ENCODE results near the gene EIF2S1.
"Not testable (repeated sequence)": the region's sequence is repeated elsewhere in the genome, so short reads cannot be mapped to it uniquely, and the experiment has no call there.

The EIF2S1 gene

DNA sequence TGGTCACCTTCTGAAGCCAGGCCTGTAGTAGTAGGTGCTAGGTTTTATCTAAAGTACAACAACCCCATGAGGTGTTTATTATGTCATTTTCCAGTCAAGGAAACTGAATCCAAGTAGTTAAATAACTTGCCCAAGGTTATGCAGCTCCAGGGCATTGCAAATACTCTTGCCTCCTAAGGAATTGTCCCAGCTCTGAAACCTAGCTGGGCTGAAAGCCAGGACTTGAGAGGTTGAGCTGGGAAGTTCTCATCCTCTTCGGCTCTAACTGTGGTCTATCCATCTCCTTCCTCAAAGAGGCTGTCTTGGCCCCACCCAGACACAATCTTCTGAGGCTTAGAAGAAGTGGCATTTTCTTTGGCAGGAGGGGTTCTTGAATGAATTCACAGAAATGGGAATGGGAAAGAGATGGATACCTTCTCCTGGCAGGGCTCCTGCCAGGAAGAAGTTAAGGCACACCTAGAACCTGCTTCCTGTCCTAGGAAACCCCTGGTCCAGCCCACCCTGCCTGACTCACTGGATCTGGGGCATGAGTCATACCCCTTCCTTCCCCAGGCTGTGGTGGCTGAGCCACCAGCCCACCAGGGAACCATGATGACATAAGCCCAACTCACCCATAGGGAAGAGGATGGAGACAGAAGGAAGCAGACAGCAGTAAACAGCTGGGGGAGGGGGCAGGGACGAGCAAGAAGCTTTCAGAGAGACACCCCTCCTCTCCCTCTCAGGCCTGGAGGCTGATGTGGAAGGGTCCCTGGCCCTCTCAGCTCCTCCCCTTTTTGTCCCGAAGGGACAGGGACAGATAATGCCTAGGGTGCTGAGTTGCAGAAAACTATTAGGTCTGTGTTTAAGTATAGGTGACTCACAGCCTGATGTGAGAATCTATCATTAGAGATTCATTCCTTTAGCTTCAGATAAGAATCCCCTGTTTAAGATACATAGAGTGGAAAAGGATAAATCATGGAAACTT lies 54.0 kb downstream of the EIF2S1 start:
- no peaks in the 10 kb centered on the region for H3K27me3 ChIP-seq (ENCODE audit: low read depth, low read length)
- H3K36me3 ChIP-seq (ENCODE audit: control insufficient read depth in 1 of 2, insufficient read depth in 2 of 2, low read length in 2 of 2): no peaks in the 10 kb centered on the region
- H3K4me3 ChIP-seq (ENCODE audit: low read depth in 1 of 2, low read length in 2 of 2): no peak overlapping the region
- no peak overlapping the region for H3K27ac ChIP-seq (ENCODE audit: low read length)
- H3K9me3 ChIP-seq (ENCODE audit: control insufficient read depth in 1 of 2, low read length in 2 of 2): no peaks in the 10 kb centered on the region
- H3K4me1 ChIP-seq (ENCODE audit: control insufficient read depth in 1 of 2, insufficient read depth in 2 of 2, low read length in 2 of 2): peaks cover 0 to 12% of the 10 kb centered on the region in 2 donors

DNA sequence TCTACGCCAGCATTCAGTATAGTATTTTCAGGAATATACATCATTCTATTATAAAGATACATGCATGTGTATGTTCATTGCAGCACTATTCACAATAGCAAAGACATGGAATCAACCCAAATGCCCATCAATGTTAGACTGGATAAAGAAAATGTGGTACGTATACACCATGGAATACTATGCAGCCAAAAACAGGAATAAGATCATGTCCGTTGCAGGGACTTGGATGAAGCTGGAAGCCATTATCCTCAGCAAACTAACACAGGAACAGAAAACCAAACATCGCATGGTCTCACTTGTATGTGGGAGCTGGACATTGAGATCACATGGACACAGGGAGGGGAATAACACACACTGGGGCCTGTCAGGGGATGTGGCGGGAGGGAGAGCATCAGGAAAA lies 55.5 kb downstream of the EIF2S1 start:
- H3K27ac ChIP-seq (ENCODE audit: low read length); H3K9me3 ChIP-seq (ENCODE audit: control insufficient read depth in 1 of 2, low read length in 2 of 2); H3K4me3 ChIP-seq (ENCODE audit: low read depth in 1 of 2, low read length in 2 of 2); H3K36me3 ChIP-seq (ENCODE audit: control insufficient read depth in 1 of 2, insufficient read depth in 2 of 2, low read length in 2 of 2); H3K27me3 ChIP-seq (ENCODE audit: low read depth, low read length): not testable (repeated sequence)
- H3K4me1 ChIP-seq (ENCODE audit: control insufficient read depth in 1 of 2, insufficient read depth in 2 of 2, low read length in 2 of 2): peaks cover 0 to 12% of the 10 kb centered on the region in 2 donors

DNA sequence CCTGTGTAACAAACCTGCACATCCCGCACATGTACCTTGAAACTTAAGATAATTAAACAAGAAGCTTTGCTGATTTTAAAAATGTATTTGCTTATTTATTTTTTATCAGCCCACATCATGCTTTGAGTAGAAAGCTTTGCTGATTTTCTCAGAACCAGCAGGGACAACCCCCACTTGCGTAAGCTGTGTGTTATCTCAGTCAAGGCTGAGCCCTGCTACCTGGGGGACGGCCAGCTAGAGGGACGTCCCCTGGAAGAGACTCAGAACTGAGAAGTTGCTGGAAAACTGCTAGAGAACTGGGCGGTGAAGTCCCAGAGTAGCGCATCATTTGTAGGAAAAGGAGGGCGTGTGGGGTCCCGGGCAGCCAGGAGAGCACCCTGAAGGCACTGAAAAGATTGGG lies 56.0 kb downstream of the EIF2S1 start:
- Histone ChIP-seq H3K27me3 (ENCODE audit: low read depth, low read length) (no peaks in the 10 kb centered on the region), H3K9me3 (ENCODE audit: control insufficient read depth in 1 of 2, low read length in 2 of 2) (no peaks in the 10 kb centered on the region), H3K27ac (ENCODE audit: low read length) (no peak overlapping the region), H3K4me1 (ENCODE audit: control insufficient read depth in 1 of 2, insufficient read depth in 2 of 2, low read length in 2 of 2) (peaks cover 0 to 12% of the 10 kb centered on the region in 2 donors), H3K36me3 (ENCODE audit: control insufficient read depth in 1 of 2, insufficient read depth in 2 of 2, low read length in 2 of 2) (no peaks in the 10 kb centered on the region), H3K4me3 (ENCODE audit: low read depth in 1 of 2, low read length in 2 of 2) (no peak overlapping the region)

DNA sequence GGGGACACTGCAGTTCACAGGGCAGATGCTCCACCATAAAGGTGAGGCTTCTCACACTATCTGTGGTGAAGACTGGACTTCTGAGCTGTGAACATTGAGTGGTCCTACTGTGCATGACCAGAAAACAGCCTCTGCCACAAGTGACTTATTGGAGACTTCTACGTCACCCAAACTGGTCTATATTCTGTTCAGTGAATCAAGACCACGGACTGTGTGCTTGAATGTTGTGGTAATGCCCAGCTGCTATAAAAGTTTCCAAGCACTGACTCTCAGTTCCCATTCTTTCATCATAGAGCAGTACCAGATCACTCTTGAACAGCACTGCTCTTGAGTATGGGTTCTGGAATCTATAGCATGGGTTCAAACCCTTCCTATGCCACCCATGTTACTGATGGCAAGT lies 56.7 kb downstream of the EIF2S1 start:
- no peaks in the 10 kb centered on the region for H3K27me3 ChIP-seq (ENCODE audit: low read depth, low read length)
- no peaks in the 10 kb centered on the region for H3K9me3 ChIP-seq (ENCODE audit: control insufficient read depth in 1 of 2, low read length in 2 of 2)
- H3K4me3 ChIP-seq (ENCODE audit: low read depth in 1 of 2, low read length in 2 of 2): no peak overlapping the region
- H3K36me3 ChIP-seq (ENCODE audit: control insufficient read depth in 1 of 2, insufficient read depth in 2 of 2, low read length in 2 of 2): no peaks in the 10 kb centered on the region
- H3K27ac ChIP-seq (ENCODE audit: low read length): no peak overlapping the region
- peaks cover 0 to 5% of the 10 kb centered on the region in 2 donors for H3K4me1 ChIP-seq (ENCODE audit: control insufficient read depth in 1 of 2, insufficient read depth in 2 of 2, low read length in 2 of 2)

DNA sequence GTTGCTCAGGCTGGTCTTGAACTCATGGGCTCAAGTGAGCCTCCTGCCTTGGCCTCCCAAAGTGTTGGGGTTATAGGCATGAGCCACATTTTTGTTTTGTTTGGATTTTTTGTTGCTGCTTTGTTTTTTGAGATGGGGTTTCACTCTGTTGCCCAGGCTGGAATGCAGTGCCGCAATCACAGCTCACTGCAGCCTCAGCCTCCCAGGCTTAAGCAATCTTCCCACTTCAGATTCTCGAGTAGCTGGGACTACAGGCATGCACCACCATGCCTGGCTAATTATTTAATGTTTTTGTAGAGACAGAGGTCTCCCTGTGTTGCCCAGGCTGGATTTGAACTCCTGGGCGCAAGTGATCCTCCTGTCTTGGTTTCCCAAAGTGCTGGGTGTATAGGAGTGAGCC lies 57.5 kb downstream of the EIF2S1 start:
- Histone ChIP-seq H3K4me3 (ENCODE audit: low read depth in 1 of 2, low read length in 2 of 2) (no peak overlapping the region), H3K4me1 (ENCODE audit: control insufficient read depth in 1 of 2, insufficient read depth in 2 of 2, low read length in 2 of 2) (no peaks in the 10 kb centered on the region), H3K36me3 (ENCODE audit: control insufficient read depth in 1 of 2, insufficient read depth in 2 of 2, low read length in 2 of 2) (no peaks in the 10 kb centered on the region), H3K9me3 (ENCODE audit: control insufficient read depth in 1 of 2, low read length in 2 of 2) (no peaks in the 10 kb centered on the region), H3K27ac (ENCODE audit: low read length) (no peak overlapping the region), H3K27me3 (ENCODE audit: low read depth, low read length) (no peaks in the 10 kb centered on the region)

DNA sequence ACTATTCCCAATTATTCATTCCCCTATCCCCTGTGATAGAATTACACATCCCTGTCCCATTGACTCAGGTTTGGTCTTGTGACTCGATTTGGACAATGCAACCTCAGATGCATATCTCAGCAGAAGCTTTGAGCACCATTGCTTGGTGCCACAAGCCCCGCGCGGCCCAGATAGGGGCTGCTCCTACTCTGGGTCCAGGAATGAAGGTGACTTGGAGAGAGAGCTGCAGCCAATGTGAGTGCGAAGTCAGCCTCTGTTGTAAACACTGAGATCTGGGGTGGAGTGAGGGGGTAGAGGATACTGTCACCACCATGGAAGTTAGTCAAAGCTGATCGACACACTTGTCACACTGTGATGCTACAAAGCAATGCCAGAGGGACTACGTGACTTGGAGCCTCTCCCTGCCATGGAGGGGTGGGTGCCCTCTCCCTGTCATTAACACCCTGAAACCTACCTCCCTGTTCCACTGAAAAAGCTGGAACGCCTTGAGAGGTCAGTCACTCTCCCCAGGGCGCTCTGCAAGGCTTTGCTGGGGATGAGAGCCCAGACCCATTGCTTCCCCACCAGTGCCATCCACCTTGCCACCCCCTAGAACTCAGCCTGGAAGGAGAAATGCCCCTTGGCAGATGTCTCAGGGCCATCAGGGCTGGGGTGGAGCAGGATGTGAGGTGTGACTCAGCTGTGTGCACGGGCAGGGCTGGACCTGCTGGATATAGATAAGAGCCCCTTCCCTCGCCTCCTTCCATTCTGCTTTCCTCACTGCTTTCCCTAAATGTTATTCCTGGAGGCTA lies 58.5 kb downstream of the EIF2S1 start:
- Histone ChIP-seq H3K27me3 (ENCODE audit: low read depth, low read length) (no peaks in the 10 kb centered on the region), H3K4me3 (ENCODE audit: low read depth in 1 of 2, low read length in 2 of 2) (no peak overlapping the region), H3K36me3 (ENCODE audit: control insufficient read depth in 1 of 2, insufficient read depth in 2 of 2, low read length in 2 of 2) (no peaks in the 10 kb centered on the region), H3K9me3 (ENCODE audit: control insufficient read depth in 1 of 2, low read length in 2 of 2) (no peaks in the 10 kb centered on the region), H3K4me1 (ENCODE audit: control insufficient read depth in 1 of 2, insufficient read depth in 2 of 2, low read length in 2 of 2) (no peaks in the 10 kb centered on the region), H3K27ac (ENCODE audit: low read length) (no peak overlapping the region)

DNA sequence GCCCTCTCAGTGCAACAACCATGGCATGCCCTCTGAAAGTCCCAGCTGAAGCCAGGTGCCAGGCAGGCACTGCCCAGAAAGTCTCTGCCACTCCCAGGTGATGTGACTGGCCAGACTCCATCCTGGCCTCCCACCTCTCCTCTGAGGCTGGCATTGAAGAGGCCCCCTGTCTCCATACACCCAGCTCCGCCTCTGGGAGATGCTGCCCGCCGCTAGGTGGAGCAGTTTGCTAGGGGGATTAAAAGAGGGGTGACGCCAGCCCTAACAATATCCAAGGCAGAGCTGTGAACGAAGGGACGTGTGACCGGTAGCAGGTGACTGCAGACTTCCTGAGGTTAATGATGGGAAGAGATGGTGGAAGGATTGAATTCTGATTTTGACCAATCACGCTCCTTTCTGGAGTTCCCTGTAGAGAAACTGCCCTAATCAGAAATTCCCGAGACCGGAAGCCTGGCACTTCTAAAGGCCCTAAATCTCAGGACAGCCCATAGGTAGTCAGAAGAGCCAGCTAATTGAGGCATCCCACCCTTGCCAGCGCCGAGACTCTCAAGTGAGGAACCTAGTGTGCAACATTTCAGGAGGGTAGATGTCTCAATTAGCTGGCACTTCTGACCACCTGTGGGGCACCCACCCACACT lies 60.1 kb downstream of the EIF2S1 start:
- Histone ChIP-seq H3K9me3 (ENCODE audit: control insufficient read depth in 1 of 2, low read length in 2 of 2) (no peaks in the 10 kb centered on the region), H3K4me3 (ENCODE audit: low read depth in 1 of 2, low read length in 2 of 2) (no peak overlapping the region), H3K27me3 (ENCODE audit: low read depth, low read length) (no peaks in the 10 kb centered on the region), H3K27ac (ENCODE audit: low read length) (no peak overlapping the region), H3K4me1 (ENCODE audit: control insufficient read depth in 1 of 2, insufficient read depth in 2 of 2, low read length in 2 of 2) (no peaks in the 10 kb centered on the region), H3K36me3 (ENCODE audit: control insufficient read depth in 1 of 2, insufficient read depth in 2 of 2, low read length in 2 of 2) (no peaks in the 10 kb centered on the region)

DNA sequence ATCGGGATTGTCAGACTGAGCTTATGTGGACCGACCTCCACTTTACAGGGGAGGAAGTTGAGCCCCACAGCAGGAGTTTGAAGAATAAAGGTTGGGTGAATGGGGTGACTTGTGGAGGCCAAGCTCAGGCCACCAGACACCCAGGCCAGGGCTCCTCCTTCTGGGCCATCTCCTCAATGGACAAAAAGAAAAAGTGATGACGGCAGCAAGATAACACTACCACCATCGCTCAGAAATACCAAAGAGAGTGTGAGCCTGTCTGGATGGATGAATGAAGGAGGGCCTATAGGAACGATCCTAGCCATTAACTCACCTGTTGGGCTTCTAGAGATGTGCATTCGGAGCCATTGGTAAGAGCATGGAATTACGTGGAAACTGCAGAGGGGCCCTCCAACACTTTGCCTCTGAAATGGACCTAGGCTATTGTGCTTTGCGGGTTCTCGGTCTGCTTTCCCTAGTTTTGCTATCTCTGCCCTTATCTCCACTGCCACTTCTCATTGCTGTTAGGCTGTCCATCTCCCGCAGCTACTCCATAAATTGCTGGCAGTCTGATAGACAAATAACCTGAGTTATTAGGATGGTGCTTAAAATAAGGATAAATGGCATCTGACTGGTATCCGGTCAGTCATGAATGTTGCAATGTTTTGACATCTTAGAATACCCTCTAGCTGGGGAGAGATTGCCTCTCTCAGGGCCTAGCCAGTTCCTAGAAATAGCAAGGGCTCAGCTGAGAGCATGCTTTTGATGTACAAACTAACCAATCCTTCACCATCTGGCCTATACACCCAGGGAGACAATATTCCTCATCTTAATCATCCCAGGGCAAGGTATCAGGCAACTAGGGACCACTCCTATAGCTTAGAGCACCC lies 61.5 kb downstream of the EIF2S1 start:
- H3K27ac ChIP-seq (ENCODE audit: low read length): no peak overlapping the region
- no peaks in the 10 kb centered on the region for H3K36me3 ChIP-seq (ENCODE audit: control insufficient read depth in 1 of 2, insufficient read depth in 2 of 2, low read length in 2 of 2)
- H3K9me3 ChIP-seq (ENCODE audit: control insufficient read depth in 1 of 2, low read length in 2 of 2): no peaks in the 10 kb centered on the region
- no peaks in the 10 kb centered on the region for H3K27me3 ChIP-seq (ENCODE audit: low read depth, low read length)
- H3K4me1 ChIP-seq (ENCODE audit: control insufficient read depth in 1 of 2, insufficient read depth in 2 of 2, low read length in 2 of 2): no peaks in the 10 kb centered on the region
- H3K4me3 ChIP-seq (ENCODE audit: low read depth in 1 of 2, low read length in 2 of 2): no peak overlapping the region

DNA sequence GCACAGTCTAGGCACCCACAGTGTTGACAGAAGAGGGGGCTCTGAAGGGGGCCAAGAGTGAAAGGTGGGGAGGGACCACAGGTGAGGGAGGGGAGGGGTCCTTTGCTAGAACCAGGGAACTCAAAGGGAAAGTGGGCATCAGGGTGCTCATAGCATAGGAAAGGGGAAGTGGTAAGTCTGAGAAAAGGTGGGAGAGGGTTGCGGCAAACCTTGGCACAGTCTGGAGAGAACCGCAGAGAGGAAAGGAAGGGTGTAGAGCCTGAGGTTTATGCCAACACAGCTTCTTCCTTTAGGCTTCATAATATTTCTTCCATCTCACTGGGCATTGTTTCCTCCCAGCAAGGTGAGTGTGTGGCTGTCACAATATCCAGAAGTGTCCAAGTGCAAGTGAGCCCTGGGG lies 63.3 kb downstream of the EIF2S1 start:
- no peaks in the 10 kb centered on the region for H3K9me3 ChIP-seq (ENCODE audit: control insufficient read depth in 1 of 2, low read length in 2 of 2)
- H3K4me1 ChIP-seq (ENCODE audit: control insufficient read depth in 1 of 2, insufficient read depth in 2 of 2, low read length in 2 of 2): peaks cover 0 to 5% of the 10 kb centered on the region in 2 donors
- no peaks in the 10 kb centered on the region for H3K36me3 ChIP-seq (ENCODE audit: control insufficient read depth in 1 of 2, insufficient read depth in 2 of 2, low read length in 2 of 2)
- H3K4me3 ChIP-seq (ENCODE audit: low read depth in 1 of 2, low read length in 2 of 2): no peak overlapping the region
- no peaks in the 10 kb centered on the region for H3K27me3 ChIP-seq (ENCODE audit: low read depth, low read length)
- H3K27ac ChIP-seq (ENCODE audit: low read length): no peak overlapping the region

DNA sequence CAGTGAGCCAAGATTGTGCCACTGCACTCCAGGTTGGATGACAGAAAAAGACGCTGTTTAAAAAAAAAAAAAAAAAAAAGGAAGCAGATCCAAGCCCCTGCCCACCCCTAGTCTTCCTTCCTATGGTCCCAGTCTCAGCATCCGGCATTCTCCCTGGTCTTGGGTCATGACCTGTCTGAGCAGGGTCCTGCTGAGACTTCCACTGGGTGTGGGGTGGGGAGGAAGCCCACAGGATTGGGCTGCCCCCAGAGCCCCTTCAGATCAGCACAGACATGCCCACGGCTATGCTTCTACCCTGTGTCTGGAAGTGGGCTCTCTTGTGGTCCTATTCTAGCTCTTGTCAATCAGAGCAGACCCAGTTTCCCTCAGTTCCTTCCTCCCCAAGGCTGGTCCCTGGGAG lies 64.4 kb downstream of the EIF2S1 start:
- Histone ChIP-seq H3K36me3 (ENCODE audit: control insufficient read depth in 1 of 2, insufficient read depth in 2 of 2, low read length in 2 of 2) (no peaks in the 10 kb centered on the region), H3K4me3 (ENCODE audit: low read depth in 1 of 2, low read length in 2 of 2) (no peak overlapping the region), H3K27me3 (ENCODE audit: low read depth, low read length) (no peaks in the 10 kb centered on the region), H3K9me3 (ENCODE audit: control insufficient read depth in 1 of 2, low read length in 2 of 2) (no peaks in the 10 kb centered on the region), H3K27ac (ENCODE audit: low read length) (no peak overlapping the region), H3K4me1 (ENCODE audit: control insufficient read depth in 1 of 2, insufficient read depth in 2 of 2, low read length in 2 of 2) (peaks cover 0 to 5% of the 10 kb centered on the region in 2 donors)

Measured in muscle layer of duodenum (tissue), 2 donors.